Endothelial cell of umbilical vein (primary cell): ENCODE results near the gene PRPF40B. TPM values are rescaled to one million over a fixed set of nuclear protein-coding genes. Genes with fewer than 3 reads are reported as not detected.

ENCODE experiments used
- BruUV-seq: library from RNA; stranded (reverse); fragments of 400-500 nt; replicated peaks from 2 replicates; lab custom pipeline; 2021; lab: Mats Ljungman, UMichigan
- CTCF ChIA-PET: fragments of 300-600, 350-600 bp; sonication (Branson Sonifier 250); formaldehyde crosslinking; loops from one replicate; lab custom pipeline; 2021; ENCODE audit warnings: antibody characterized with exemption, inconsistent platforms; lab: Charles Lee
- POLR2A ChIA-PET: fragments of 300-600, 350-600 bp; sonication (Branson Sonifier 250); formaldehyde crosslinking; loops from one replicate; lab custom pipeline; 2021; ENCODE audit warnings: antibody characterized with exemption, inconsistent platforms; lab: Charles Lee
- DNase-seq: peaks from one replicate; pipeline ENCODE4 v3.0.0-alpha.2; 2011; ENCODE audit warnings: low read depth, low spot score
- FAIRE-seq: peaks from 2 replicates; lab custom pipeline; 2011; peaks lifted over from hg19 to GRCh38; lab: Jason Lieb, UNC
- H2AFZ ChIP-seq: 2 replicates; pipeline ENCODE4 v1.6.0; 2012; ENCODE audit warnings: low read depth, low read length, control low read depth, inconsistent platforms
- H3K27ac ChIP-seq: 2 replicates; pipeline ENCODE4 v1.5.1; 2011; ENCODE audit warnings: low read depth, mild to moderate bottlenecking, control low read depth, low read length, moderate library complexity; ENCODE audit not compliant: insufficient read depth
- H3K27me3 ChIP-seq, 2 experiments: 2 replicates each; pipeline versions ENCODE4 v1.6.0 to v1.6.1; 2011; ENCODE audit warnings: low read length in 2 of 2, mixed read lengths in 1 of 2; ENCODE audit not compliant: control insufficient read depth in 2 of 2, insufficient read depth in 2 of 2
- H3K36me3 ChIP-seq, 2 experiments: 2 replicates in 1 of 2; 3 replicates in 1 of 2; pipeline ENCODE4 v1.5.1; 2011; ENCODE audit warnings: low read length in 2 of 2, mild to moderate bottlenecking in 1 of 2, moderate library complexity in 1 of 2; ENCODE audit not compliant: control insufficient read depth in 2 of 2, insufficient read depth in 2 of 2; ENCODE audit errors: extremely low read depth in 1 of 2
- H3K4me1 ChIP-seq: 3 replicates; pipeline ENCODE4 v1.5.1; 2011; ENCODE audit warnings: mild to moderate bottlenecking, low read length; ENCODE audit not compliant: control insufficient read depth, insufficient read depth; ENCODE audit errors: extremely low read depth
- H3K4me2 ChIP-seq: 2 replicates; pipeline ENCODE4 v1.6.1; 2011; ENCODE audit warnings: low read length, control low read depth, mixed read lengths; ENCODE audit not compliant: insufficient read depth
- H3K4me3 ChIP-seq, 3 experiments: fragments of 200-600 bp in 1 of 3; sonication (generic), shearing (Covaris generic) in 1 of 3; replicated peaks in 1 of 3; 2 replicates each; pipeline ENCODE4 v1.5.1; 2011 to 2016; ENCODE audit warnings: control low read depth in 3 of 3, low read length in 3 of 3, mild to moderate bottlenecking in 2 of 3, inconsistent platforms in 1 of 3, low read depth in 1 of 3, moderate library complexity in 1 of 3; ENCODE audit not compliant: insufficient read depth in 1 of 3
- H3K79me2 ChIP-seq: 2 replicates; pipeline ENCODE4 v1.6.0; 2012; ENCODE audit warnings: low read length, inconsistent platforms; ENCODE audit not compliant: control insufficient read depth, insufficient read depth
- H3K9ac ChIP-seq: replicated peaks from 2 replicates; pipeline ENCODE3; 2011; ENCODE audit warnings: low read length, control low read depth; ENCODE audit not compliant: insufficient read depth; ENCODE audit errors: extremely low read depth
- H3K9me1 ChIP-seq: replicated peaks from 3 replicates; pipeline ENCODE4 v1.6.0; 2011; ENCODE audit warnings: mild to moderate bottlenecking, low read length; ENCODE audit not compliant: control insufficient read depth, insufficient read depth; ENCODE audit errors: extremely low read depth
- H3K9me3 ChIP-seq: replicated peaks from 2 replicates; pipeline ENCODE4 v1.5.1; 2012; ENCODE audit warnings: low read length, inconsistent platforms; ENCODE audit not compliant: control insufficient read depth, insufficient read depth
- H4K20me1 ChIP-seq: replicated peaks from 2 replicates; pipeline ENCODE3; 2011; ENCODE audit warnings: mild to moderate bottlenecking, low read length; ENCODE audit not compliant: control insufficient read depth, insufficient read depth; ENCODE audit errors: extremely low read depth
- EZH2 ChIP-seq: IDR thresholded peaks from 2 replicates; pipeline ENCODE4 v1.6.1; 2012; ENCODE audit warnings: borderline replicate concordance, low read depth, mild to moderate bottlenecking, moderate library complexity, low read length, inconsistent platforms; ENCODE audit not compliant: severe bottlenecking
- FOS ChIP-seq: IDR thresholded peaks from 2 replicates; pipeline ENCODE4 v1.6.1; 2011; ENCODE audit warnings: mild to moderate bottlenecking, low read length, moderate library complexity, borderline replicate concordance; ENCODE audit not compliant: insufficient read depth
- POLR2A ChIP-seq: IDR thresholded peaks from 2 replicates; pipeline ENCODE4 v1.6.1; 2012; ENCODE audit warnings: low read depth, mild to moderate bottlenecking, control low read depth, low read length
- dilution Hi-C: fragments of 300-500 bp; cut with MboI; formaldehyde crosslinking; loops from one replicate; pipeline ENCODE4 v1.15.0; 2019; ENCODE audit warnings: low sequenced_read_pairs; ENCODE audit not compliant: extremely low pct_ligation_motif_present
- intact Hi-C: fragments of 100-400 bp; cut with micrococcal nuclease; formaldehyde crosslinking; loops from one replicate; pipeline ENCODE4 v1.10.0; 2022
- polyA plus RNA-seq, 4 experiments: library from polyadenylated mRNA; depleted of rRNA in 3 of 4; stranded (reverse) in 3 of 4; unstranded in 1 of 4; fragments of >200 nt; gene quantifications; 2 replicates each; pipeline versions ENCODE4 v1.2.1 to v1.2.3, GENCODE V29; 2011 to 2012; ENCODE audit warnings: missing spikeins in 1 of 4
- total RNA-seq: library from RNA; stranded (reverse); gene quantifications from 2 replicates; pipeline ENCODE4 v1.2.3, GENCODE V29; 2021
- TF ChIP-seq, protein P1 (sequence below): IDR thresholded peaks from 2 replicates; pipeline ENCODE4 v1.6.1; 2011; ENCODE audit not compliant: insufficient read depth, insufficient read length
- TF ChIP-seq, protein P2 (sequence below), 2 donors: IDR thresholded peaks; 1 replicate in 1 of 2; 2 replicates in 1 of 2; pipeline ENCODE4 v1.5.1; 2011; ENCODE audit warnings: low read length in 2 of 2, mild to moderate bottlenecking in 2 of 2, moderate library complexity in 2 of 2, control low read depth in 1 of 2, inconsistent platforms in 1 of 2, low read depth in 1 of 2; ENCODE audit not compliant: insufficient read depth in 1 of 2; ENCODE audit errors: extremely low read depth in 1 of 2

PRPF40B gene
- total and polyA plus RNA-seq, 2 donors (not counting 3 experiments of a cell fraction or from before 2014, with no cell fraction given): 5.4 to 9.9 TPM

DNA sequence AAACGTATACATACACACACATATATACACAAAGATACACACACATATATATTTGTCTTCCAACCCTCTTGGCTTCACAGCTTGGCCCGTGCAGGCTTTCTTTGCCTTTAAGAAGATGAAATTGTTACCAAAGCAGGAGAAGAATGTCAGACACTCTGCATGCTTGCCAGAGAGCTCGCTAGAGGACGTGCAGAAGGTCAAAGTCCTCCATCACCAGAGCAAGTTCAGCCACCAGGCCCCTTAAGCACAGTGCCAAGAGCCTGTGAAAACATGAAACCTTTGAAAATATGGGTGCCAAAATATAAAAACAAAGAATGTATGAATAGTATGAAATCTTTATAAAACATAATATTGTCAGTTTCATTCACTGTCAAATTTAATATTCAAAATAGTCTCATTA lies 40.5 kb upstream of the PRPF40B start:
- H2AFZ ChIP-seq: no peak overlapping the region
- FAIRE-seq (no peak), DNase-seq (no peak)
- no peaks in the 10 kb centered on the region for H3K36me3 ChIP-seq
- H3K4me1 ChIP-seq: no peaks in the 10 kb centered on the region
- ChIA-PET CTCF (interaction anchor here (1.3 to 7.1 kb wide), 5 partner anchors 30 to 250 kb away, joined by 4 to 181 read pairs (median 44); partner anchors contain the start of gene DNAJC22), POLR2A (no interaction called here)
- intact Hi-C loops (no loop called here), dilution Hi-C loops (no loop called here)
- no peaks in the 10 kb centered on the region for H4K20me1 ChIP-seq
- H3K27me3 ChIP-seq: no peaks in the 10 kb centered on the region
- H3K4me3 ChIP-seq: no peak overlapping the region
- no peak overlapping the region for H3K27ac ChIP-seq
- no peak overlapping the region for H3K4me2 ChIP-seq
- no TSS peak for BruUV-seq
- no peaks in the 10 kb centered on the region for H3K9me3 ChIP-seq
- H3K79me2 ChIP-seq: no peaks in the 10 kb centered on the region
- H3K9me1 ChIP-seq: no peaks in the 10 kb centered on the region
- TF ChIP-seq, protein P1, sequence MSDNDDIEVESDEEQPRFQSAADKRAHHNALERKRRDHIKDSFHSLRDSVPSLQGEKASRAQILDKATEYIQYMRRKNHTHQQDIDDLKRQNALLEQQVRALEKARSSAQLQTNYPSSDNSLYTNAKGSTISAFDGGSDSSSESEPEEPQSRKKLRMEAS: no peak
- TF ChIP-seq FOS: no peak
- no peak for TF ChIP-seq EZH2
- no peak overlapping the region for H3K9ac ChIP-seq

DNA sequence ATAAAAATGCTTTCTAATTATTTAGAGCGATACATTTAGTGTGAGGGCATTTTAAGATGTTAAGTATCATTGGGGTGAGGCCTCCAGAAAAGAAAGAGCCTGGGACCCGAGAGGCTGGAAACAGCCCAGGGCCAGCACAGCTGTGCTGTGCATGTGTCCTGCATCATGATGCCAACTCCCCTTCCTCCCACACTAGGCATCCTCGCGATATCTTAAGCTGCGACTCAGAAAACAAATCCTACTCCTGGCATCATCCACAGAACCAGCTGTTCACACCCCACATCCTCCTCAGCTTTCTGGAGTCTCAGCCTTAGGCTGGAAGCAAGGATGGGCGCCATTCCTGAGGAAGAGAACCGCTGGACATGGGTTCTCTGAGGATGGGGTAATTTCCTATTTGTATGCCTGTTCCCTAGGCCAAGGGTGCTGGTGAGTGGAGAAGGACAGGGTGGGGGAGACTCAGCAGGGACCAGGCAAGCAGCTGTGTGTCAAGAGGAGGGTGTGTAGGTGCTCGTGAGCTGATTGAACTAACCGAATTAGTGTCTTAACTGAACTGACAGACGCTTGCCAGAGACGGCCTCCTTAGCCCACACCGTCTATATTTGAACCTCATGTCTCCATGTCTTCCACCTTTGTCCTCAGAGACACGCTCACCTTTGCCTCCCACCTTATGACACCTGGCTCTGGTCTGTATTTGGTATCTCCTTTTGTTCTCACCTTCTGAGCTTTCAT lies 39.8 kb upstream of the PRPF40B start:
- no peak overlapping the region for H3K9ac ChIP-seq
- H4K20me1 ChIP-seq: no peaks in the 10 kb centered on the region
- no TSS peak for BruUV-seq
- H3K4me2 ChIP-seq: no peak overlapping the region
- CTCF ChIA-PET: interaction anchor here (1.3 to 7.1 kb wide), 5 partner anchors 31 to 251 kb away, joined by 4 to 181 read pairs (median 44); partner anchors contain the start of gene DNAJC22
- DNase-seq (no peak), FAIRE-seq (no peak)
- H3K9me1 ChIP-seq: no peaks in the 10 kb centered on the region
- H3K27ac ChIP-seq: no peak overlapping the region
- no peaks in the 10 kb centered on the region for H3K79me2 ChIP-seq
- no peaks in the 10 kb centered on the region for H3K9me3 ChIP-seq
- dilution Hi-C loops (no loop called here), intact Hi-C loops (no loop called here)
- no peaks in the 10 kb centered on the region for H3K27me3 ChIP-seq
- H3K36me3 ChIP-seq: no peaks in the 10 kb centered on the region
- no peak for TF ChIP-seq POLR2A
- no peak for TF ChIP-seq FOS
- TF ChIP-seq, protein P2, sequence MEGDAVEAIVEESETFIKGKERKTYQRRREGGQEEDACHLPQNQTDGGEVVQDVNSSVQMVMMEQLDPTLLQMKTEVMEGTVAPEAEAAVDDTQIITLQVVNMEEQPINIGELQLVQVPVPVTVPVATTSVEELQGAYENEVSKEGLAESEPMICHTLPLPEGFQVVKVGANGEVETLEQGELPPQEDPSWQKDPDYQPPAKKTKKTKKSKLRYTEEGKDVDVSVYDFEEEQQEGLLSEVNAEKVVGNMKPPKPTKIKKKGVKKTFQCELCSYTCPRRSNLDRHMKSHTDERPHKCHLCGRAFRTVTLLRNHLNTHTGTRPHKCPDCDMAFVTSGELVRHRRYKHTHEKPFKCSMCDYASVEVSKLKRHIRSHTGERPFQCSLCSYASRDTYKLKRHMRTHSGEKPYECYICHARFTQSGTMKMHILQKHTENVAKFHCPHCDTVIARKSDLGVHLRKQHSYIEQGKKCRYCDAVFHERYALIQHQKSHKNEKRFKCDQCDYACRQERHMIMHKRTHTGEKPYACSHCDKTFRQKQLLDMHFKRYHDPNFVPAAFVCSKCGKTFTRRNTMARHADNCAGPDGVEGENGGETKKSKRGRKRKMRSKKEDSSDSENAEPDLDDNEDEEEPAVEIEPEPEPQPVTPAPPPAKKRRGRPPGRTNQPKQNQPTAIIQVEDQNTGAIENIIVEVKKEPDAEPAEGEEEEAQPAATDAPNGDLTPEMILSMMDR (IDR thresholded peaks at IDR 0.05; ENCODE audit: extremely low read depth in 1 of 2, insufficient read depth in 1 of 2, low read depth in 1 of 2, low read length in 2 of 2): no peak
- POLR2A ChIA-PET: no interaction called here
- H3K4me1 ChIP-seq: no peaks in the 10 kb centered on the region
- no peak overlapping the region for H3K4me3 ChIP-seq
- no peak overlapping the region for H2AFZ ChIP-seq
